IMR-90 (cell line): ENCODE results near the gene PDE8B. TPM values are rescaled to one million over a fixed set of nuclear protein-coding genes. Genes with fewer than 3 reads are reported as not detected.

Experiments
- ATAC-seq: fragments of 200-7000 bp; cut with Tn5 transposase; 2 replicates; pipeline ENCODE4 v1.9.1; 2020; ENCODE audit warnings: low read depth, mild to moderate bottlenecking, moderate library complexity
- BruUV-seq: library from RNA; stranded (reverse); fragments of 400-500 nt; replicated peaks from 2 replicates; lab custom pipeline; 2021; lab: Mats Ljungman, UMichigan
- CTCF ChIA-PET: fragments of 300-600 bp; formaldehyde crosslinking; extraction: SDS; loops from one replicate; lab custom pipeline; 2021; ENCODE audit warnings: antibody characterized with exemption; lab: Yijun Ruan, JAX
- POLR2A ChIA-PET: fragments of 300-600 bp; sonication (Branson Sonifier 250); formaldehyde crosslinking; loops from one replicate; lab custom pipeline; 2022; ENCODE audit warnings: antibody characterized with exemption; ENCODE audit not compliant: unreplicated experiment; lab: Charles Lee
- DNase-seq: peaks from one replicate; pipeline ENCODE4 v3.0.0; 2013
- H2AFZ ChIP-seq: replicated peaks from 2 replicates; pipeline ENCODE3; 2013; ENCODE audit warnings: low read length, mild to moderate bottlenecking; ENCODE audit not compliant: poor library complexity
- H2AK5ac ChIP-seq: 2 replicates; pipeline ENCODE4 v1.6.1; 2013; ENCODE audit warnings: low read depth, low read length, inconsistent platforms
- H2AK9ac ChIP-seq: replicated peaks from 2 replicates; pipeline ENCODE3; 2013; ENCODE audit warnings: mild to moderate bottlenecking, low read depth, low read length, moderate library complexity; ENCODE audit not compliant: poor library complexity
- H2BK120ac ChIP-seq: 2 replicates; pipeline ENCODE4 v1.6.1; 2013; ENCODE audit warnings: low read depth, low read length, inconsistent platforms
- H2BK15ac ChIP-seq: 3 replicates; pipeline ENCODE4 v1.6.1; 2013; ENCODE audit warnings: low read depth, low read length, inconsistent platforms
- H2BK20ac ChIP-seq: 2 replicates; pipeline ENCODE4 v1.6.1; 2013; ENCODE audit warnings: low read depth, mild to moderate bottlenecking, inconsistent platforms, low read length, moderate library complexity
- H2BK5ac ChIP-seq: 2 replicates; pipeline ENCODE4 v1.6.1; 2013; ENCODE audit warnings: mild to moderate bottlenecking, low read depth, low read length, inconsistent platforms; ENCODE audit not compliant: poor library complexity, severe bottlenecking
- H3K14ac ChIP-seq: replicated peaks from 2 replicates; pipeline ENCODE4 v1.6.1; 2013; ENCODE audit warnings: low read depth, low read length, inconsistent platforms
- H3K18ac ChIP-seq: 2 replicates; pipeline ENCODE4 v1.6.1; 2013; ENCODE audit warnings: low read depth, low read length, control low read depth
- H3K23ac ChIP-seq: 2 replicates; pipeline ENCODE4 v1.6.1; 2013; ENCODE audit warnings: low read depth, low read length, inconsistent platforms
- H3K27ac ChIP-seq: 2 replicates; pipeline ENCODE4 v1.5.1; 2013; ENCODE audit warnings: mild to moderate bottlenecking, control low read depth, low read length; ENCODE audit not compliant: insufficient read depth
- H3K27me3 ChIP-seq: 2 replicates; pipeline ENCODE4 v1.6.1; 2013; ENCODE audit warnings: low read length; ENCODE audit not compliant: control insufficient read depth, insufficient read depth
- H3K36me3 ChIP-seq: 2 replicates; pipeline ENCODE4 v1.6.1; 2013; ENCODE audit warnings: low read length, mixed read lengths; ENCODE audit not compliant: control insufficient read depth, insufficient read depth
- H3K4ac ChIP-seq: 2 replicates; pipeline ENCODE4 v1.6.1; 2013; ENCODE audit warnings: low read depth, low read length, inconsistent platforms
- H3K4me1 ChIP-seq: 2 replicates; pipeline ENCODE4 v1.6.1; 2013; ENCODE audit warnings: low read length, mixed read lengths; ENCODE audit not compliant: control insufficient read depth, insufficient read depth
- H3K4me2 ChIP-seq: 2 replicates; pipeline ENCODE4 v1.6.1; 2013; ENCODE audit warnings: low read depth, mild to moderate bottlenecking, control low read depth, low read length, moderate library complexity
- H3K4me3 ChIP-seq: 2 replicates; pipeline ENCODE4 v1.5.1; 2013; ENCODE audit warnings: low read depth, mild to moderate bottlenecking, control low read depth, low read length, moderate library complexity; ENCODE audit not compliant: insufficient read depth
- H3K56ac ChIP-seq: 2 replicates; pipeline ENCODE4 v1.6.1; 2013; ENCODE audit warnings: low read length, inconsistent platforms; ENCODE audit not compliant: insufficient read depth; ENCODE audit errors: extremely low read depth
- H3K79me1 ChIP-seq, 2 experiments: 2 replicates each; pipeline ENCODE4 v1.6.1; 2013; ENCODE audit warnings: low read length in 2 of 2, inconsistent platforms in 1 of 2, low read depth in 1 of 2
- H3K9ac ChIP-seq: 2 replicates; pipeline ENCODE4 v1.6.1; 2013; ENCODE audit warnings: low read depth, low read length, control low read depth
- H3K9me1 ChIP-seq: 2 replicates; pipeline ENCODE4 v1.6.1; 2013; ENCODE audit warnings: low read length, inconsistent platforms; ENCODE audit not compliant: insufficient read depth
- H3K9me3 ChIP-seq: 2 replicates; pipeline ENCODE4 v1.6.1; 2013; ENCODE audit warnings: low read length; ENCODE audit not compliant: control insufficient read depth, insufficient read depth
- H4K20me1 ChIP-seq: 2 replicates; pipeline ENCODE4 v1.6.1; 2013; ENCODE audit warnings: low read length, inconsistent platforms; ENCODE audit not compliant: insufficient read depth
- H4K5ac ChIP-seq: 2 replicates; pipeline ENCODE4 v1.6.1; 2013; ENCODE audit warnings: mild to moderate bottlenecking, low read depth, low read length, control low read depth
- H4K8ac ChIP-seq, 2 experiments: 2 replicates each; pipeline ENCODE4 v1.6.1; 2013; ENCODE audit warnings: low read depth in 2 of 2, low read length in 2 of 2, control low read depth in 1 of 2, inconsistent platforms in 1 of 2
- H4K91ac ChIP-seq: 2 replicates; pipeline ENCODE4 v1.6.1; 2013; ENCODE audit warnings: low read depth, low read length, inconsistent platforms; ENCODE audit not compliant: insufficient read depth
- BHLHE40 ChIP-seq: fragments of 150-350 bp; IDR thresholded peaks from 2 replicates; pipeline ENCODE4 v1.6.1; 2016; ENCODE audit warnings: mild to moderate bottlenecking, low read depth, low read length
- CEBPB ChIP-seq: IDR thresholded peaks from 2 replicates; pipeline ENCODE4 v1.6.1; 2012; ENCODE audit warnings: low read depth, low read length, improper control_type of control experiment
- CHD1 ChIP-seq: IDR thresholded peaks from 2 replicates; pipeline ENCODE4 v1.6.1; 2012; ENCODE audit warnings: low read depth, low read length, improper control_type of control experiment
- CTCF ChIP-seq: conservative IDR thresholded peaks from 2 replicates; pipeline ENCODE4 v1.5.1; 2012; ENCODE audit warnings: mild to moderate bottlenecking, low read depth, low read length, improper control_type of control experiment
- FOS ChIP-seq: fragments of 150-350 bp; IDR thresholded peaks from 2 replicates; pipeline ENCODE4 v1.6.1; 2016; ENCODE audit warnings: low read depth, low read length
- MAFK ChIP-seq: IDR thresholded peaks from 2 replicates; pipeline ENCODE4 v1.6.1; 2012; ENCODE audit warnings: low read depth, low read length, improper control_type of control experiment
- MAZ ChIP-seq: IDR thresholded peaks from 2 replicates; pipeline ENCODE4 v1.6.1; 2012; ENCODE audit warnings: low read depth, mild to moderate bottlenecking, low read length, improper control_type of control experiment, moderate library complexity, borderline replicate concordance
- MXI1 ChIP-seq: IDR thresholded peaks from 2 replicates; pipeline ENCODE4 v1.6.1; 2012; ENCODE audit warnings: low read depth, mild to moderate bottlenecking, low read length, moderate library complexity, borderline replicate concordance
- NFE2L2 ChIP-seq: fragments of 150-350 bp; IDR thresholded peaks from 2 replicates; pipeline ENCODE4 v1.6.1; 2016; ENCODE audit warnings: low read depth, mild to moderate bottlenecking, low read length
- POLR2A ChIP-seq: IDR thresholded peaks from 2 replicates; pipeline ENCODE4 v1.6.1; 2012; ENCODE audit warnings: mild to moderate bottlenecking, low read depth, low read length
- RAD21 ChIP-seq: IDR thresholded peaks from 2 replicates; pipeline ENCODE4 v1.6.1; 2012; ENCODE audit warnings: low read length, improper control_type of control experiment
- RCOR1 ChIP-seq: IDR thresholded peaks from 2 replicates; pipeline ENCODE4 v1.6.1; 2012; ENCODE audit warnings: mild to moderate bottlenecking, low read length, improper control_type of control experiment; ENCODE audit not compliant: insufficient replicate concordance
- RFX5 ChIP-seq: IDR thresholded peaks from 2 replicates; pipeline ENCODE4 v1.8.0; 2012; ENCODE audit warnings: low read depth, mild to moderate bottlenecking, low read length, moderate library complexity
- SMC3 ChIP-seq: fragments of 150-350 bp; IDR thresholded peaks from 2 replicates; pipeline ENCODE4 v1.6.1; 2016; ENCODE audit warnings: low read depth, mild to moderate bottlenecking, antibody characterized with exemption, low read length, moderate library complexity
- WGBS, 2 experiments: methylation state at CpG; one replicate each; pipeline versions ENCODE4 v1.1.5 to v1.1.7; 2013; ENCODE audit warnings: missing lambda C conversion rate in 2 of 2; ENCODE audit not compliant: insufficient read length in 1 of 2; ENCODE audit errors: extremely low coverage in 2 of 2; 5-methylcytosine and 5-hydroxymethylcytosine counted together
- dilution Hi-C: fragments of 300-500 bp; cut with HindIII; formaldehyde crosslinking; loops from one replicate; pipeline ENCODE4 v1.14.3; 2018; ENCODE audit warnings: low sequenced_read_pairs; ENCODE audit not compliant: unreplicated experiment
- in situ Hi-C: fragments of 300-500 bp; cut with MboI; formaldehyde crosslinking; loops from 3 replicates; pipeline ENCODE4 v1.14.3; 2019; ENCODE audit warnings: low sequenced_read_pairs, inconsistent platforms, mixed read lengths
- intact Hi-C: fragments of 100-400 bp; cut with micrococcal nuclease; formaldehyde crosslinking; loops from 2 replicates; pipeline ENCODE4 v1.10.0; 2022
- polyA plus RNA-seq, 3 experiments: library from polyadenylated mRNA; depleted of rRNA; stranded (reverse); fragments of >200 nt; gene quantifications; 2 replicates each; pipeline ENCODE4 v1.2.3, GENCODE V29; 2012; ENCODE audit warnings: low replicate concordance in 1 of 3
- total RNA-seq: library from RNA; depleted of rRNA; stranded (reverse); fragments of >200 nt; gene quantifications from 2 replicates; pipeline ENCODE4 v1.2.3, GENCODE V29; 2012
- TF ChIP-seq, protein P1 (sequence below): fragments of 150-350 bp; IDR thresholded peaks from 2 replicates; pipeline ENCODE4 v1.6.1; 2016; ENCODE audit warnings: low read depth, mild to moderate bottlenecking, low read length, moderate library complexity, borderline replicate concordance
- TF ChIP-seq, protein P2 (sequence below): fragments of 150-350 bp; IDR thresholded peaks from 2 replicates; pipeline ENCODE4 v1.6.1; 2017; ENCODE audit warnings: mild to moderate bottlenecking, antibody characterized with exemption, low read length, low read depth

PDE8B gene
- total and polyA plus RNA-seq, 2 of the 4 experiments (the other 2 are of a cell fraction) = under 0.01 to 0.03 TPM

GRCh38 chr5:77337686-77338085 lies 127.2 kb downstream of the PDE8B start:
- dilution Hi-C loops (no loop called here), in situ Hi-C loops (no loop called here), intact Hi-C loops (no loop called here)
- Histone ChIP-seq H3K4ac (no peak overlapping the region), H3K27me3 (peaks cover 8% of the 10 kb centered on the region), H3K36me3 (no peaks in the 10 kb centered on the region), H3K18ac (no peak overlapping the region), H3K9me3 (no peaks in the 10 kb centered on the region), H3K9me1 (no peaks in the 10 kb centered on the region), H3K23ac (no peak overlapping the region), H2BK20ac (no peak overlapping the region), H4K20me1 (no peaks in the 10 kb centered on the region), H3K79me1 (no peaks in the 10 kb centered on the region), H4K91ac (no peak overlapping the region), H2BK120ac (no peak overlapping the region), H2BK15ac (no peak overlapping the region), H3K4me2 (no peak overlapping the region), H2BK5ac (no peak overlapping the region), H3K14ac (no peak overlapping the region), H2AK5ac (no peak overlapping the region), H3K56ac (no peak overlapping the region), H3K9ac (no peak overlapping the region), H4K5ac (no peak overlapping the region), H2AK9ac (no peak overlapping the region), H2AFZ (no peak overlapping the region), H4K8ac (no peak overlapping the region), H3K27ac (no peak overlapping the region), H3K4me1 (peaks cover 2% of the 10 kb centered on the region), H3K4me3 (no peak overlapping the region)
- CTCF ChIA-PET = no interaction called here
- POLR2A ChIA-PET = no interaction called here
- TF ChIP-seq, protein P1, sequence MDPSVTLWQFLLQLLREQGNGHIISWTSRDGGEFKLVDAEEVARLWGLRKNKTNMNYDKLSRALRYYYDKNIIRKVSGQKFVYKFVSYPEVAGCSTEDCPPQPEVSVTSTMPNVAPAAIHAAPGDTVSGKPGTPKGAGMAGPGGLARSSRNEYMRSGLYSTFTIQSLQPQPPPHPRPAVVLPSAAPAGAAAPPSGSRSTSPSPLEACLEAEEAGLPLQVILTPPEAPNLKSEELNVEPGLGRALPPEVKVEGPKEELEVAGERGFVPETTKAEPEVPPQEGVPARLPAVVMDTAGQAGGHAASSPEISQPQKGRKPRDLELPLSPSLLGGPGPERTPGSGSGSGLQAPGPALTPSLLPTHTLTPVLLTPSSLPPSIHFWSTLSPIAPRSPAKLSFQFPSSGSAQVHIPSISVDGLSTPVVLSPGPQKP = no peak
- TF ChIP-seq FOS = no peak
- no peak for TF ChIP-seq MAZ
- TF ChIP-seq SMC3 = no peak
- no peak for TF ChIP-seq POLR2A
- TF ChIP-seq BHLHE40 = no peak
- TF ChIP-seq CHD1 = no peak
- no peak for TF ChIP-seq RFX5
- TF ChIP-seq MAFK = no peak
- TF ChIP-seq MXI1 = no peak
- TF ChIP-seq CTCF = no peak
- no peak for TF ChIP-seq RCOR1
- no peak for TF ChIP-seq CEBPB
- no peak for TF ChIP-seq RAD21
- TF ChIP-seq, protein P2, sequence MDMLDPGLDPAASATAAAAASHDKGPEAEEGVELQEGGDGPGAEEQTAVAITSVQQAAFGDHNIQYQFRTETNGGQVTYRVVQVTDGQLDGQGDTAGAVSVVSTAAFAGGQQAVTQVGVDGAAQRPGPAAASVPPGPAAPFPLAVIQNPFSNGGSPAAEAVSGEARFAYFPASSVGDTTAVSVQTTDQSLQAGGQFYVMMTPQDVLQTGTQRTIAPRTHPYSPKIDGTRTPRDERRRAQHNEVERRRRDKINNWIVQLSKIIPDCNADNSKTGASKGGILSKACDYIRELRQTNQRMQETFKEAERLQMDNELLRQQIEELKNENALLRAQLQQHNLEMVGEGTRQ = no peak
- TF ChIP-seq NFE2L2 = no peak
- ATAC-seq (no peak), DNase-seq (no peak)
- no TSS peak for BruUV-seq
- no CpG with 5 or more reads among the region's 4 CpGs for WGBS, 2 experiments
